ENCODE measurements around the gene CWC27. TPM values are rescaled to one million over a fixed set of nuclear protein-coding genes. Genes with fewer than 3 reads are reported as not detected.
A peak's percentile ranks its signal among the peaks of the same experiment; 100 is the strongest.

CWC27 gene
- total RNA-seq, 1 donor from 2014 or later: 28.9 TPM

DNA sequence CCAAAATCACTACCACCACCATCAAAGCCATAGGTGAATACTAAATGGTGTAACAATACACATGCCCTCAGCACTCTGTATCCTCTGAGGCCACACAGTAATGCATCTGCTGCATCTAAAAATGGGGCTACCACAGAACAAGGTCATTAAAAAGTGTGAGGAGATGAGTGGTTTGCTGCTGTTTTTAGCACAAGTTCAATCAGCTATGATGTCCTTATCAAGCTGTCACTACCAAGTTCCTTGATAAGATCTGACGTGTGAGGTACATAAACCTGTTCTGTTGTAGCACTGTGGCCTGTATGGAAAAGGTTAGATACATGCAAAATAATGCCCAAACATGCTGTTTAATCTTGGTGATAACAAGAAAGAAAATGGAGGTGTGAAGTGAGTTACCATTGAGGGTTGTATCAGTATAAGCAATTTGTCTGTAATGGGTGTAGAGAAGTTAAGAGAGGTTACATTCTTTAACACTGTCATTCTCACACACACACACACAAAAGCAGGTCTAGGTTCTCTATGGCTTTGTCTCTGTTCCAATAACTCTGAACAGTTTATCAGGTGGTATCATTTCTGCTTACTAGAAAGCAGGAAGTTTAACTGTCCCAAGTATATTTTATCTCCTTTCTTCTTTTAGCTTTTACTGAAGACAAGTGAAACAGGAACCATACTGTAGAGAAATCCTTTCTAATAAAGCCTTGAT lies 252.9 kb downstream of the CWC27 start:
- peaks cover 3% of the 10 kb centered on the region for H3K36me3 Mint-ChIP-seq (ENCODE audit: low read depth)
- no peaks in the 10 kb centered on the region for H3K9me3 Mint-ChIP-seq
- CTCF ChIA-PET: no interaction called here
- H3K4me1 Mint-ChIP-seq: peaks cover 25% of the 10 kb centered on the region
- intact Hi-C loops (cut with micrococcal nuclease): no loop called here
- no peak overlapping the region for H3K27ac Mint-ChIP-seq
- ATAC-seq (ENCODE audit: low read depth): peak; percentile 37
- POLR2A ChIA-PET: interaction anchor here (1.0 kb wide), 1 partner anchor 13 kb away, joined by 3 read pairs; no protein-coding TSS in a partner anchor
- H3K4me3 Mint-ChIP-seq: no peak overlapping the region
- DNase-seq: no peak
- no peaks in the 10 kb centered on the region for H3K27me3 Mint-ChIP-seq
- TF ChIP-seq, protein P1, sequence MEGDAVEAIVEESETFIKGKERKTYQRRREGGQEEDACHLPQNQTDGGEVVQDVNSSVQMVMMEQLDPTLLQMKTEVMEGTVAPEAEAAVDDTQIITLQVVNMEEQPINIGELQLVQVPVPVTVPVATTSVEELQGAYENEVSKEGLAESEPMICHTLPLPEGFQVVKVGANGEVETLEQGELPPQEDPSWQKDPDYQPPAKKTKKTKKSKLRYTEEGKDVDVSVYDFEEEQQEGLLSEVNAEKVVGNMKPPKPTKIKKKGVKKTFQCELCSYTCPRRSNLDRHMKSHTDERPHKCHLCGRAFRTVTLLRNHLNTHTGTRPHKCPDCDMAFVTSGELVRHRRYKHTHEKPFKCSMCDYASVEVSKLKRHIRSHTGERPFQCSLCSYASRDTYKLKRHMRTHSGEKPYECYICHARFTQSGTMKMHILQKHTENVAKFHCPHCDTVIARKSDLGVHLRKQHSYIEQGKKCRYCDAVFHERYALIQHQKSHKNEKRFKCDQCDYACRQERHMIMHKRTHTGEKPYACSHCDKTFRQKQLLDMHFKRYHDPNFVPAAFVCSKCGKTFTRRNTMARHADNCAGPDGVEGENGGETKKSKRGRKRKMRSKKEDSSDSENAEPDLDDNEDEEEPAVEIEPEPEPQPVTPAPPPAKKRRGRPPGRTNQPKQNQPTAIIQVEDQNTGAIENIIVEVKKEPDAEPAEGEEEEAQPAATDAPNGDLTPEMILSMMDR (IDR thresholded peaks at IDR 0.05): no peak

DNA sequence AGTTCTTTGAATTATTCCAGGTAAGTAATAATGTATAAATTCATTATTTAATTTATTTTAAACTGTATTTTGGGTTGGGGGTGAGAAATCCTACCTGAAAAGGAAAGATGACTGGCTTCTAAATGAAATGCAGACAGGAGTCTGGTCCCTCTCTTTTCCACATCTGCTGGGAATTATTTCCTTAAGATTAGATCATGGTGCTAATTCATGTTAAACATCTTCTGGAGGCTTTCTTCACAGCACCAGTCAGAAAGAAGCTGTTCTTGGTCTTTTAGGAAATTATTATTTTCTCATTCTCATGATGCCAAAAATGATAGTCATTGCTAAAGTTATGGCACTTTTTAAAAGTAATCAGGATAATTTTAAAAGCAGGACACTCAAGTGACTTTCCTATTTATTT lies 254.2 kb downstream of the CWC27 start:
- CTCF ChIA-PET: no interaction called here

DNA sequence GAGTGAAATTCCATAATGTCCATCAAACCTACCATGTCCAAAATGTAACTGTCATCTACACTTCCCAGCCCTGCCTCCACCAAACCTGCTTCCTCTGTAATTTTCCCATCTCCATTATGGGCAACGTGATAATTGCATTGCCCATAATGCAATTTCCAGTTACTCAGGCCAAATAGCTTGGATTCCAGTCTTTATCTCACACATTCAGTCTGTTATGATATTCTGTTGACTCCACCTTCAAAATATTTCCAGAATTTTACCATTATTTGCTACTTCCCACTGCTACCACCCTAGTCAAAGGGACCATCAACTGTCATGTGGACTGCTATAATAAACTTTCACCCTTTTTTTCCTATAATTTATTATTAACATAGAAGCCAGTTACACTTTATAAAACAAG lies 256.0 kb downstream of the CWC27 start:
- H3K9me3 Mint-ChIP-seq: no peaks in the 10 kb centered on the region
- H3K4me3 Mint-ChIP-seq: no peak overlapping the region
- intact Hi-C loops (cut with micrococcal nuclease): no loop called here
- peaks cover 31% of the 10 kb centered on the region for H3K4me1 Mint-ChIP-seq
- TF ChIP-seq, protein P1 (IDR thresholded peaks at IDR 0.05): no peak
- POLR2A ChIA-PET: no interaction called here
- CTCF ChIA-PET: no interaction called here
- ATAC-seq (ENCODE audit: low read depth) (no peak), DNase-seq (no peak)
- H3K27ac Mint-ChIP-seq: no peak overlapping the region
- no peaks in the 10 kb centered on the region for H3K27me3 Mint-ChIP-seq
- H3K36me3 Mint-ChIP-seq (ENCODE audit: low read depth): no peaks in the 10 kb centered on the region

More for the DNA sequence above, 254.2 kb downstream of the CWC27 start:
- Mint-ChIP-seq H3K27ac (no peak overlapping the region), H3K4me3 (no peak overlapping the region), H3K27me3 (no peaks in the 10 kb centered on the region), H3K4me1 (peaks cover 31% of the 10 kb centered on the region), H3K9me3 (no peaks in the 10 kb centered on the region), H3K36me3 (ENCODE audit: low read depth) (peaks cover 3% of the 10 kb centered on the region)
- intact Hi-C loops (cut with micrococcal nuclease): no loop called here
- DNase-seq: no peak
- TF ChIP-seq, protein P1 (IDR thresholded peaks at IDR 0.05): no peak
- POLR2A ChIA-PET: no interaction called here
- no peak for ATAC-seq (ENCODE audit: low read depth)

DNA sequence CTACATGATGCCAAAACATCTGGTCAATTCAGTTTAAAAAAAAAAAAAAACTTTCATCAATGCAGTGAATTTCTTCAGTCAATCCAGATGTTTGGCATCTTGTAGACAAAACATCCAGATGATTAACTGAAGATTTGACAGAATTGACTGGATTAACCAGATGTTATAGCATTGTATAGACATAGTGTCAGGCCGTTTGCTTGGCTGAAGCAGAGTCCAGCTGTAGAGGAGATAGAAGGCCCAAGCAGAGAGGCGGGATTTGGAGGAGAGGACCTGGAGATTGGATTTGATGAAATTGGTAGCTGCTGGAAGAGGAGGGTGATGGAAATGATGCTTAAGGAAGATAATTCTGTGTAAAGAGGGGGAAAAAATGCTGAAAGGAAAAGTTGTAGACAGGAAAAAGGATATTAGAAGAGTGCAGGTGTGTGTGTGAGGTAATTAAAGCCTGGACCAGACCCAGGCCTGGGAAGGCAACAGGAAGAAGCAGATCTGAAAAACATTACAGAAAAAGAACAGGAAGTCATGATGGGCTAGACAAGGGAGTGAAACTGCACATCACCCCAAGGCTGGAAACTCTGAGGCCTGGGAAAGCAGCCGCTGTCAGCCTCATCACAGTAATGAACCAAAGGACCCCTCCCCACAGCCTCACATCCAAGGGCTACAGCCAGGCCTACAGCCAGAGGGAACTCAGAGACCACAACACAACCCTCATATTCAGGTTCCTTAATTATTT lies 258.3 kb downstream of the CWC27 start:
- CTCF ChIA-PET: no interaction called here

DNA sequence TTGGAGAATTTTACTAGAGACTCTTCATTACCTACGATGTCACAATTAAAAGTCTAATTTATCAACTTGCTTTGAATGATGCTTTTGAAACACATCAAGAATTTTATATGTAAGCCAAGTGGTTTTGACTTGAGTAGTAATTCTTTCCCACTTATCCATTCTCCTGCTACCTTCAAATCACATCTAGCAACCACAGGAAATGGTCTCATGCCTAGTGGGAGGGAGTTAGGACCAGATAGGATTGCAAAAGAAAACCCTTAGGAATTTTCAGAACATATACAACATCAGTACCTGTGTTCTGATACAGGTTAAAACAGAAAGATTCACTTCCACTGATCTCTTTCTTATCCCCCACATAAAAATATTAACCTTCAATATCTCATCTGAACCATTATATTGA lies 260.4 kb downstream of the CWC27 start:
- TF ChIP-seq, protein P1 (IDR thresholded peaks at IDR 0.05): no peak
- DNase-seq (no peak), ATAC-seq (ENCODE audit: low read depth) (no peak)
- H3K27me3 Mint-ChIP-seq: no peaks in the 10 kb centered on the region
- intact Hi-C loops (cut with micrococcal nuclease): no loop called here
- peaks cover 15% of the 10 kb centered on the region for H3K4me1 Mint-ChIP-seq
- H3K4me3 Mint-ChIP-seq: no peak overlapping the region
- H3K9me3 Mint-ChIP-seq: no peaks in the 10 kb centered on the region
- ChIA-PET POLR2A (no interaction called here), CTCF (no interaction called here)
- H3K36me3 Mint-ChIP-seq (ENCODE audit: low read depth): no peaks in the 10 kb centered on the region
- H3K27ac Mint-ChIP-seq: no peak overlapping the region

More for the DNA sequence above, 258.3 kb downstream of the CWC27 start:
- DNase-seq (no peak), ATAC-seq (ENCODE audit: low read depth) (no peak)
- Mint-ChIP-seq H3K4me3 (no peak overlapping the region), H3K27ac (peak overlapping the region; percentile 27), H3K27me3 (no peaks in the 10 kb centered on the region), H3K36me3 (ENCODE audit: low read depth) (no peaks in the 10 kb centered on the region), H3K4me1 (peaks cover 20% of the 10 kb centered on the region), H3K9me3 (no peaks in the 10 kb centered on the region)
- TF ChIP-seq, protein P1 (IDR thresholded peaks at IDR 0.05): no peak
- POLR2A ChIA-PET: interaction anchor here (1.3 kb wide), 1 partner anchor 8 kb away, joined by 3 read pairs; no protein-coding TSS in a partner anchor
- intact Hi-C loops (cut with micrococcal nuclease): no loop called here

All from activated B cell treated with CpG ODN at 0.5 μM for 24 hours (primary cell).